Muscle layer of duodenum (tissue), 2 donors: ENCODE results near the gene MTCL1.

ENCODE experiments used
- H3K27ac ChIP-seq: one replicate; pipeline ENCODE4 v1.7.0; 2013; ENCODE audit warnings: mild to moderate bottlenecking, low read length
- H3K27me3 ChIP-seq: one replicate; pipeline ENCODE4 v1.7.0; 2013; ENCODE audit warnings: low read depth, mild to moderate bottlenecking, control low read depth, low read length
- H3K36me3 ChIP-seq, 2 donors: one replicate each; pipeline ENCODE4 v1.7.0; 2013; ENCODE audit warnings: low read length in 2 of 2, control low read depth in 1 of 2, mild to moderate bottlenecking in 1 of 2; ENCODE audit not compliant: insufficient read depth in 2 of 2, control insufficient read depth in 1 of 2
- H3K4me1 ChIP-seq, 2 donors: one replicate each; pipeline ENCODE4 v1.7.0; 2013; ENCODE audit warnings: low read length in 2 of 2, mild to moderate bottlenecking in 2 of 2, control low read depth in 1 of 2, moderate library complexity in 1 of 2; ENCODE audit not compliant: insufficient read depth in 2 of 2, control insufficient read depth in 1 of 2
- H3K4me3 ChIP-seq, 2 donors: one replicate each; pipeline ENCODE4 v1.7.0; 2013; ENCODE audit warnings: low read length in 2 of 2, low read depth in 1 of 2, mild to moderate bottlenecking in 1 of 2
- H3K9me3 ChIP-seq, 2 donors: one replicate each; pipeline ENCODE4 v1.7.0; 2013; ENCODE audit warnings: low read length in 2 of 2, control low read depth in 1 of 2, mild to moderate bottlenecking in 1 of 2; ENCODE audit not compliant: control insufficient read depth in 1 of 2
- donor health status: healthy.

MTCL1 gene

GRCh38 chr18:8810157-8810556 is 104.8 kb downstream of the MTCL1 start:
- Histone ChIP-seq H3K9me3 (no peaks in the 10 kb centered on the region), H3K27ac (no peak overlapping the region), H3K27me3 (no peaks in the 10 kb centered on the region), H3K4me1 (no peaks in the 10 kb centered on the region), H3K4me3 (no peak overlapping the region), H3K36me3 (peaks cover 0 to 9% of the 10 kb centered on the region in 2 donors)

- Histone ChIP-seq H3K9me3 (no peaks in the 10 kb centered on the region), H3K27me3 (no peaks in the 10 kb centered on the region), H3K4me3 (no peak overlapping the region), H3K27ac (no peak overlapping the region), H3K4me1 (no peaks in the 10 kb centered on the region), H3K36me3 (peaks cover 0 to 9% of the 10 kb centered on the region in 2 donors)
Measured at GRCh38 chr18:8811115-8811514, 105.8 kb downstream of the MTCL1 start.

GRCh38 chr18:8812631-8813030 is 107.3 kb downstream of the MTCL1 start:
- no peaks in the 10 kb centered on the region for H3K27me3 ChIP-seq
- no peak overlapping the region for H3K4me3 ChIP-seq
- H3K27ac ChIP-seq = no peak overlapping the region
- H3K4me1 ChIP-seq = no peaks in the 10 kb centered on the region
- no peaks in the 10 kb centered on the region for H3K9me3 ChIP-seq
- H3K36me3 ChIP-seq = peaks cover 0 to 9% of the 10 kb centered on the region in 2 donors

GRCh38 chr18:8813611-8814010 is 108.3 kb downstream of the MTCL1 start:
- Histone ChIP-seq H3K36me3 (peaks cover 0 to 8% of the 10 kb centered on the region in 2 donors), H3K27me3 (no peaks in the 10 kb centered on the region), H3K27ac (no peak overlapping the region), H3K4me3 (no peak overlapping the region), H3K9me3 (no peaks in the 10 kb centered on the region), H3K4me1 (no peaks in the 10 kb centered on the region)

- no peaks in the 10 kb centered on the region for H3K9me3 ChIP-seq
- H3K27me3 ChIP-seq = no peaks in the 10 kb centered on the region
- peaks cover 4 to 6% of the 10 kb centered on the region in 2 donors for H3K36me3 ChIP-seq
- no peak overlapping the region for H3K4me3 ChIP-seq
- H3K4me1 ChIP-seq = no peaks in the 10 kb centered on the region
- no peak overlapping the region for H3K27ac ChIP-seq
Measured at GRCh38 chr18:8814206-8814605, 108.8 kb downstream of the MTCL1 start.

GRCh38 chr18:8816220-8816619 is 110.9 kb downstream of the MTCL1 start:
- Histone ChIP-seq H3K4me3 (no peak overlapping the region), H3K27me3 (no peaks in the 10 kb centered on the region), H3K27ac (no peak overlapping the region), H3K4me1 (no peaks in the 10 kb centered on the region), H3K9me3 (no peaks in the 10 kb centered on the region), H3K36me3 (peaks cover 4 to 15% of the 10 kb centered on the region in 2 donors)

GRCh38 chr18:8816816-8817215 is 111.5 kb downstream of the MTCL1 start:
- Histone ChIP-seq H3K4me1 (no peaks in the 10 kb centered on the region), H3K27ac (no peak overlapping the region), H3K27me3 (no peaks in the 10 kb centered on the region), H3K9me3 (no peaks in the 10 kb centered on the region), H3K36me3 (peaks cover 4 to 15% of the 10 kb centered on the region in 2 donors), H3K4me3 (no peak overlapping the region)

- no peaks in the 10 kb centered on the region for H3K9me3 ChIP-seq
- no peak overlapping the region for H3K27ac ChIP-seq
- no peaks in the 10 kb centered on the region for H3K4me1 ChIP-seq
- H3K27me3 ChIP-seq = no peaks in the 10 kb centered on the region
- no peak overlapping the region for H3K4me3 ChIP-seq
- peaks cover 4 to 15% of the 10 kb centered on the region in 2 donors for H3K36me3 ChIP-seq
Measured at GRCh38 chr18:8818982-8819381, 113.6 kb downstream of the MTCL1 start.

- Histone ChIP-seq H3K4me1 (no peaks in the 10 kb centered on the region), H3K9me3 (no peaks in the 10 kb centered on the region), H3K27me3 (no peaks in the 10 kb centered on the region), H3K36me3 (peaks cover 0 to 24% of the 10 kb centered on the region in 2 donors), H3K4me3 (no peak overlapping the region), H3K27ac (no peak overlapping the region)
Measured at GRCh38 chr18:8820396-8821082, 115.2 kb downstream of the MTCL1 start.

GRCh38 chr18:8821083-8821465 is 115.7 kb downstream of the MTCL1 start:
- Histone ChIP-seq H3K27ac (no peak overlapping the region), H3K36me3 (peaks cover 0 to 25% of the 10 kb centered on the region in 2 donors)

GRCh38 chr18:8821531-8821930 is 116.2 kb downstream of the MTCL1 start:
- Histone ChIP-seq H3K4me3 (no peak overlapping the region), H3K9me3 (no peaks in the 10 kb centered on the region), H3K27me3 (no peaks in the 10 kb centered on the region), H3K4me1 (no peaks in the 10 kb centered on the region), H3K27ac (no peak overlapping the region), H3K36me3 (peaks cover 0 to 25% of the 10 kb centered on the region in 2 donors)

More at GRCh38 chr18:8821083-8821465, 115.7 kb downstream of the MTCL1 start:
- Histone ChIP-seq H3K4me3 (no peak overlapping the region), H3K4me1 (no peaks in the 10 kb centered on the region), H3K27me3 (no peaks in the 10 kb centered on the region), H3K9me3 (no peaks in the 10 kb centered on the region)

- H3K4me1 ChIP-seq = no peaks in the 10 kb centered on the region
- no peaks in the 10 kb centered on the region for H3K27me3 ChIP-seq
- no peak overlapping the region for H3K4me3 ChIP-seq
- no peak overlapping the region for H3K27ac ChIP-seq
- no peaks in the 10 kb centered on the region for H3K9me3 ChIP-seq
- peaks cover 0 to 25% of the 10 kb centered on the region in 2 donors for H3K36me3 ChIP-seq
Measured at GRCh38 chr18:8822643-8823042, 117.3 kb downstream of the MTCL1 start.
